Erythroblast (primary cell): ENCODE measurements around the gene CFAP97D1.

ENCODE experiments used
- GATA1 ChIP-seq: IDR thresholded peaks from 2 replicates; pipeline ENCODE4 v1.6.1; 2011; ENCODE audit warnings: low read depth, mild to moderate bottlenecking, control low read depth, low read length, moderate library complexity
- POLR2A ChIP-seq: IDR thresholded peaks from 2 replicates; pipeline ENCODE4 v1.6.1; 2011; ENCODE audit warnings: mild to moderate bottlenecking, low read length

GRCh38 chr17:43814714-43815113, 34.5 kb downstream of the CFAP97D1 start:
- TF ChIP-seq POLR2A (no peak), GATA1 (no peak)
